A673 (cell line): ENCODE results near the gene SIVA1. TPM values are rescaled to one million over a fixed set of nuclear protein-coding genes. Genes with fewer than 3 reads are reported as not detected.

Source experiments
- BruUV-seq: library from RNA; stranded (reverse); fragments of 400-500 nt; replicated peaks from 2 replicates; lab custom pipeline; 2021; lab: Mats Ljungman, UMichigan
- CTCF ChIA-PET: fragments of 300-600 bp; sonication (Branson Sonifier 250); formaldehyde crosslinking; loops from one replicate; lab custom pipeline; 2022; ENCODE audit warnings: antibody characterized with exemption; lab: Charles Lee
- POLR2A ChIA-PET: fragments of 300-600 bp; sonication (Branson Sonifier 250); formaldehyde crosslinking; loops from one replicate; lab custom pipeline; 2022; ENCODE audit warnings: antibody characterized with exemption; ENCODE audit not compliant: low non-redundant PET; lab: Charles Lee
- DNase-seq: peaks from one replicate; pipeline ENCODE4 v3.0.0-alpha.2; 2015; ENCODE audit warnings: low spot score
- H3K27ac ChIP-seq: fragments of 200-600 bp; sonication (generic); 2 replicates; pipeline ENCODE4 v1.5.1; 2016; ENCODE audit warnings: mixed run types, low read depth, mild to moderate bottlenecking, mixed read lengths, antibody characterized with exemption, low read length; ENCODE audit not compliant: poor library complexity, severe bottlenecking
- H3K27me3 ChIP-seq: fragments of 200-600 bp; sonication (generic); replicated peaks from 2 replicates; pipeline ENCODE4 v1.6.1; 2017; ENCODE audit warnings: mixed run types, low read depth, mild to moderate bottlenecking, mixed read lengths, antibody characterized with exemption, low read length; ENCODE audit not compliant: insufficient read depth, poor library complexity
- H3K36me3 ChIP-seq: fragments of 200-600 bp; sonication (generic); 2 replicates; pipeline ENCODE4 v1.6.1; 2016; ENCODE audit warnings: mixed run types, mild to moderate bottlenecking, mixed read lengths, antibody characterized with exemption, low read length; ENCODE audit not compliant: insufficient read depth, poor library complexity, severe bottlenecking
- H3K4me1 ChIP-seq: fragments of 200-600 bp; sonication (generic); 2 replicates; pipeline ENCODE4 v1.6.1; 2017; ENCODE audit warnings: mixed run types, mild to moderate bottlenecking, mixed read lengths, antibody characterized with exemption, low read length; ENCODE audit not compliant: insufficient read depth, poor library complexity, severe bottlenecking
- H3K4me3 ChIP-seq: fragments of 200-600 bp; sonication (generic); 2 replicates; pipeline ENCODE4 v1.5.1; 2016; ENCODE audit warnings: low read depth, mixed run types, mild to moderate bottlenecking, mixed read lengths, low read length; ENCODE audit not compliant: poor library complexity, severe bottlenecking
- H3K9me3 ChIP-seq: fragments of 200-600 bp; sonication (generic); 2 replicates; pipeline ENCODE4 v1.6.1; 2016; ENCODE audit warnings: mixed run types, low read depth, mild to moderate bottlenecking, mixed read lengths, antibody characterized with exemption, low read length; ENCODE audit not compliant: poor library complexity, severe bottlenecking
- CTCF ChIP-seq: fragments of 300-800, 200-600 bp; sonication (generic); conservative IDR thresholded peaks from 2 replicates; pipeline ENCODE4 v1.5.1; 2017; ENCODE audit warnings: low read depth, mild to moderate bottlenecking, antibody characterized with exemption, low read length, moderate library complexity, mixed read lengths
- EZH2 ChIP-seq: fragments of 200-600 bp; sonication (generic); IDR thresholded peaks from 2 replicates; pipeline ENCODE4 v1.6.1; 2017; ENCODE audit warnings: borderline replicate concordance, low read depth, mild to moderate bottlenecking, mixed read lengths, antibody characterized with exemption, low read length; ENCODE audit not compliant: poor library complexity, severe bottlenecking
- intact Hi-C: fragments of 100-400 bp; cut with micrococcal nuclease; formaldehyde crosslinking; loops from one replicate; pipeline ENCODE4 v1.10.0; 2022; ENCODE audit not compliant: unreplicated experiment
- total RNA-seq: library from RNA; stranded (reverse); gene quantifications from 2 replicates; pipeline ENCODE4 v1.2.3, GENCODE V29; 2021

SIVA1 gene
- total RNA-seq, 1 experiment from 2014 or later, result 79.6 TPM

- Histone ChIP-seq H3K4me1 (no peaks in the 10 kb centered on the region), H3K27ac (no peak overlapping the region), H3K36me3 (peaks cover 29% of the 10 kb centered on the region), H3K9me3 (no peaks in the 10 kb centered on the region), H3K27me3 (no peaks in the 10 kb centered on the region), H3K4me3 (no peak overlapping the region)
- POLR2A ChIA-PET, result interaction anchor here (0.5 kb wide), 1 partner anchor 286 kb away, joined by 5 read pairs; no protein-coding TSS in a partner anchor
- DNase-seq, result no peak
- TF ChIP-seq EZH2 (no peak), CTCF (no peak)
- intact Hi-C loops, result no loop called here
- BruUV-seq, result no TSS peak
- CTCF ChIA-PET, result no interaction called here
Observed at GRCh38 chr14:104776961-104777807, 24.2 kb downstream of the SIVA1 start.

GRCh38 chr14:104777808-104778249, 24.9 kb downstream of the SIVA1 start:
- intact Hi-C loops, result no loop called here
- no peaks in the 10 kb centered on the region for H3K4me1 ChIP-seq
- H3K4me3 ChIP-seq, result no peak overlapping the region
- ChIA-PET CTCF (no interaction called here), POLR2A (interaction anchor here (0.5 kb wide), 1 partner anchor 285 kb away, joined by 5 read pairs; no protein-coding TSS in a partner anchor)
- peaks cover 27% of the 10 kb centered on the region for H3K36me3 ChIP-seq
- no peaks in the 10 kb centered on the region for H3K27me3 ChIP-seq
- no peak for DNase-seq
- no peak for TF ChIP-seq CTCF
- TF ChIP-seq EZH2, result no peak
- H3K9me3 ChIP-seq, result no peaks in the 10 kb centered on the region
- no peak overlapping the region for H3K27ac ChIP-seq
- BruUV-seq, result no TSS peak

GRCh38 chr14:104778694-104779331, 25.9 kb downstream of the SIVA1 start:
- intact Hi-C loops, result no loop called here
- CTCF ChIA-PET, result no interaction called here
- H3K27ac ChIP-seq, result no peak overlapping the region

More at GRCh38 chr14:104778694-104779331, 25.9 kb downstream of the SIVA1 start:
- no peaks in the 10 kb centered on the region for H3K9me3 ChIP-seq
- DNase-seq, result no peak
- peaks cover 20% of the 10 kb centered on the region for H3K36me3 ChIP-seq
- no peak overlapping the region for H3K4me3 ChIP-seq
- POLR2A ChIA-PET, result interaction anchor here (1.0 kb wide), 1 partner anchor 11 kb away, joined by 3 read pairs; no protein-coding TSS in a partner anchor
- no peaks in the 10 kb centered on the region for H3K27me3 ChIP-seq
- no TSS peak for BruUV-seq
- TF ChIP-seq EZH2 (no peak), CTCF (no peak)
- H3K4me1 ChIP-seq, result no peaks in the 10 kb centered on the region
